Measurements from ENCODE around the gene CITED2. TPM values are rescaled to one million over a fixed set of nuclear protein-coding genes. Genes with fewer than 3 reads are reported as not detected.

CITED2 gene
- total RNA-seq, 2 donors from 2014 or later = 113 to 119 TPM

GRCh38 chr6:139343052-139343750 lies 31.2 kb downstream of the CITED2 start:
- intact Hi-C loops (cut with DNase I) = no loop called here
- no peak for DNase-seq
- no peaks in the 10 kb centered on the region for H3K9me3 ChIP-seq
- no peaks in the 10 kb centered on the region for H3K36me3 ChIP-seq
- TF ChIP-seq CTCF (IDR thresholded peaks at IDR 0.05) = no peak
- no peaks in the 10 kb centered on the region for H3K27me3 ChIP-seq
- no peaks in the 10 kb centered on the region for H3K4me1 ChIP-seq
- no peak overlapping the region for H3K27ac ChIP-seq
- H3K9ac ChIP-seq (ENCODE audit: low read depth in 2 of 2, low read length in 2 of 2) = no peak overlapping the region
- H3K4me3 ChIP-seq = no peak overlapping the region

- H3K9me3 ChIP-seq = no peaks in the 10 kb centered on the region
- no peak for DNase-seq
- H3K4me1 ChIP-seq = no peaks in the 10 kb centered on the region
- no peak overlapping the region for H3K4me3 ChIP-seq
- no peak overlapping the region for H3K9ac ChIP-seq (ENCODE audit: low read depth in 2 of 2, low read length in 2 of 2)
- TF ChIP-seq CTCF (IDR thresholded peaks at IDR 0.05) = no peak
- H3K36me3 ChIP-seq = no peaks in the 10 kb centered on the region
- no peak overlapping the region for H3K27ac ChIP-seq
- H3K27me3 ChIP-seq = no peaks in the 10 kb centered on the region
- intact Hi-C loops (cut with DNase I) = no loop called here
These were observed 33.4 kb downstream of the CITED2 start for GRCh38 chr6:139341060-139341459.

- Histone ChIP-seq H3K27me3 (no peaks in the 10 kb centered on the region), H3K36me3 (no peaks in the 10 kb centered on the region), H3K4me1 (no peaks in the 10 kb centered on the region), H3K9me3 (no peaks in the 10 kb centered on the region), H3K9ac (ENCODE audit: low read depth in 2 of 2, low read length in 2 of 2) (no peak overlapping the region), H3K27ac (peak overlapping the region; percentile 40), H3K4me3 (no peak overlapping the region)
- no peak for TF ChIP-seq CTCF (IDR thresholded peaks at IDR 0.05)
- intact Hi-C loops (cut with DNase I) = no loop called here
- DNase-seq = no peak
These were observed 35.7 kb downstream of the CITED2 start for GRCh38 chr6:139338795-139339194.

- Histone ChIP-seq H3K27me3 (no peaks in the 10 kb centered on the region), H3K9me3 (no peaks in the 10 kb centered on the region), H3K4me3 (no peak overlapping the region), H3K36me3 (no peaks in the 10 kb centered on the region), H3K9ac (ENCODE audit: low read depth in 2 of 2, low read length in 2 of 2) (no peak overlapping the region), H3K4me1 (no peaks in the 10 kb centered on the region), H3K27ac (peak overlapping the region; percentile 40)
- TF ChIP-seq CTCF (IDR thresholded peaks at IDR 0.05) = no peak
- intact Hi-C loops (cut with DNase I) = no loop called here
- DNase-seq = no peak
These were observed 36.6 kb downstream of the CITED2 start for GRCh38 chr6:139337830-139338229.

GRCh38 chr6:139337001-139337400 lies 37.4 kb downstream of the CITED2 start:
- Histone ChIP-seq H3K9me3 (no peaks in the 10 kb centered on the region), H3K27ac (no peak overlapping the region)

More at GRCh38 chr6:139337001-139337400, 37.4 kb downstream of the CITED2 start:
- Histone ChIP-seq H3K9ac (ENCODE audit: low read depth in 2 of 2, low read length in 2 of 2) (no peak overlapping the region), H3K4me3 (no peak overlapping the region), H3K27me3 (no peaks in the 10 kb centered on the region), H3K4me1 (no peaks in the 10 kb centered on the region), H3K36me3 (no peaks in the 10 kb centered on the region)
- intact Hi-C loops (cut with DNase I) = no loop called here
- no peak for TF ChIP-seq CTCF (IDR thresholded peaks at IDR 0.05)
- no peak for DNase-seq

Data from colonic mucosa (tissue), 4 donors.